ENCODE measurements around the gene KLK8. TPM values are rescaled to one million over a fixed set of nuclear protein-coding genes. Genes with fewer than 3 reads are reported as not detected.
"Not testable (repeated sequence)": the region's sequence is repeated elsewhere in the genome, so short reads cannot be mapped to it uniquely, and the experiment has no call there.

The KLK8 gene
- total RNA-seq, 2 donors from 2014 or later = not detected

DNA sequence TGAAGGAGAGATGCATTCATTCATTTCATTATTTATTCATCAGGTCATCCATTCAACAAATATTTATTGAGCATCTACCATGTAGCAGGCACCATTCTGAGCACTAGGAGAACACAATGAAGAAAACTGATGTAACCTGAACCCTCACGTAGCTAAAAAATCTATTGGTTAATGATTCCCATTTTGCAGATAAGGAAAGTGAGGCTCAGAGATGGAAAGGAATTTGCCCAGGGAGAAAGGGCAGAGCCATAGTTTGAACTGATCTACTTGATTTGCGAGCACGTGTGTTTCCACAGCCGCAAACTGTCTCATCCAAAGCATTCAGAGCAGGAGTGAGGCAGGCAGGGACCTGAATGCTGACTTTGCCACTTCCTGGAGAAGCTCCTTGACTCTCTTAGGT lies 2.7 kb downstream of the KLK8 start:
- intact Hi-C loops (cut with DNase I, micrococcal nuclease) = no loop called here
- ATAC-seq = no peak
- no peak for DNase-seq

DNA sequence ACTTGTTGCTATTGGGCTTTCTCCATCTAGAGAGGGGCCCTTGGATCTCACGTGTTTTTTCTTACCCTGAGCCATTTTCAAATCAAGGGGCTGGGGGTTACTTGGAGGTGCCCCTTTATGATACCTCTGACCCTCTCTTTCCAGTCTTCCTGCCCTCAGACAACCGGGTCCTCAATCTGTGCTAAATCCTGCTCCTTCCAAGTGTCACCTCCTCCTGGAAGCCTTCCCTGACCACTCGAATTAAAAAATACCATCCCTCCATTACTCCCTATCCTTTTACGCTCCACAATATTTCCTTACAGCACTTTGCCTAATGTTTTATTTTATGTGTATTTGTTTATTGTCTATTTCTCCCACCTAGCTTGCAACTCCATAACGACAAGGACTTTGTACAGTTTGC lies 3.3 kb downstream of the KLK8 start:
- intact Hi-C loops (cut with DNase I, micrococcal nuclease) = no loop called here
- DNase-seq (no peak), ATAC-seq (no peak)

DNA sequence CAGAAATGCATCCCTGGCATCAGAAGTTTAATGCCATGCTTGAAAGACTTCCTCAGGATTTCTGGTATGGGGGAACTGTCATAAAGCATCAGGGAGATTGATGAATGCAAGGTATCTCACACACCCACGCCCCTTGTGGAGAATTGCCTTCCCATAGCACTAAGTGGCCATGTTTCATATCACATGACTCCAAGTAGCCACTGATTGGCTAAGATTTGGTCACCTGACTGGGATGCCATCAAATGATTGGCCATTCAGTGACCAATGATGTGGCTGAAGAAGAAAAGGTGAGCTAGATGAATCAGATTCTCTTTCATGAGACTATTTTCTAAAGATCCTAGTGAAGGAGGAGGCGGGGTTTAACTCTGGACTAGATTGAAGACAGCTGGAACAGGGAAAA lies 7.3 kb downstream of the KLK8 start:
- intact Hi-C loops (cut with DNase I, micrococcal nuclease) = no loop called here
- DNase-seq (no peak), ATAC-seq (no peak)

DNA sequence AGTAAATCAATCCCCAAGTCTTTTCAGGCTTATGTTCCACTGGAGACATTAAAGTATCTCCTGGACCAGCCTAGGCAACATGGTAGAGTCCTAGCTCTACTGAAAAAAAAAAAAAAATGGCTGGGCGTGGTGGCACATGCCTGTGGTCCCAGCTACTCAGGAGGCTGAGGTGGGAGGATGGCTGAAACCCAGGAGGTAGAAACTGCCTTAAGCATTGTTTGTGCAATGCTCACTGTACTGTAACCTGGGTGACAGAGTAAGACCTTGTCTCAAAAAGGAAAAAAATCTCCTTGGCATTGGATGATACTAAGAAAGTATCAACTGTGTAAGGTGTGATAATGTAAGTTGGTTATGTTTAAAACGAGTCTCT lies 8.8 kb downstream of the KLK8 start:
- intact Hi-C loops (cut with DNase I, micrococcal nuclease) = no loop called here
- DNase-seq = no peak
- no peak for ATAC-seq

DNA sequence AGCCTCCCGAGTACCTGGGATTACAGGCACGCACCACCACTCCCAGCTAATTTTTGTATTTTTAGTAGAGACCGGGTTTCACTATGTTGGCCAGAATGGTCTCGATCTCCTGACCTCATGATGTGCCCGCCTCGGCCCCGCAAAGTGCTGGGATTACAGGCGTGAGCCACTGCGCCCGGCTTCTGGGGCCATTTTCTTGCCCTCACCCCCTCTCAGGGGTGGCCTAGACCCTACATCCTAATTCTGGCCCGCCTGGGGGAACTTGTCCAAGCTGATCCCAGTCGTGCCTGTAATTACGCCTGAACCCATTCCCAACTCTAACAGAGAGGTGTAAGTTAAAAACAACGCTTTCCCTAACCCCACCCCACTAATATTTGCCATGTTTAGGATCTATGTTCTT lies 17.0 kb downstream of the KLK8 start:
- ATAC-seq, DNase-seq: not testable (repeated sequence)

DNA sequence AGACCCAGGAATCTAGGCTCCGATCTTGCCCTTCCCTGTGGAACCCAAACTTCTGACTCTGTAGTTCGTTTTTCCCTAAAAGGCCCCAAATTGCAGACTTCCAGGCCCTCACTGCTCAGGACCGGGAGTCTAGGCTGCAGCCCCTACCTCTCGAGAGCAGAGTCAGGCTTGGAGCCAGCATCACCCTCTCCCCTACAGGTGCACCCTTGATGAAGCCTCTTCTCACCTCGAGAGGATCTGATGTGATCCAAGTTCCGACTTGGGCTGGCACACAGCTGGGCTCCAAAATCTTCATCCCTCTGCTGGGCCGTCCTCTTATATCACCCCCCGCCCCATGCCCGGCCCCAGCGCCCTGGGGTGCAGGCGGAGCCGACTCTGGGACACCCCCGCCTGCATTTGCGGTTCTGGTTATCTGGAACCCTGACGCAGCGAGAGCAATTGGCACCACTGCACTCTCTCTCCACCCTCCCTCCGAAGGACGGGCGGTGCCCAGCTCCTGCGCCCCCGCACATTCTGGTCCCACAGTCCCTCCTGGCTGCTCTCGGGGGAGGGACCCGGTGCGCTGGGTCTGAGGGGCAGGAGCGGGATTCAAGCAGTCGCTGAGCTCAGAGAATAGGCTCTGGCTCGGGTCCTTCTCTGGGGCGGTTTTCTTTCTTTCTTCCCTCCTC lies 17.6 kb downstream of the KLK8 start, which contains the start of gene KLK7:
TSS of gene KLK7 (minus strand) at position 293 of the 668 bp plus-strand sequence. CDS start 1,518 bp downstream, outside the sequence.
- ATAC-seq (no peak), DNase-seq (no peak)
- intact Hi-C loops (cut with DNase I, micrococcal nuclease) = no loop called here

More for the DNA sequence above, 17.0 kb downstream of the KLK8 start:
- intact Hi-C loops (cut with DNase I, micrococcal nuclease) = not testable (repeated sequence)

DNA sequence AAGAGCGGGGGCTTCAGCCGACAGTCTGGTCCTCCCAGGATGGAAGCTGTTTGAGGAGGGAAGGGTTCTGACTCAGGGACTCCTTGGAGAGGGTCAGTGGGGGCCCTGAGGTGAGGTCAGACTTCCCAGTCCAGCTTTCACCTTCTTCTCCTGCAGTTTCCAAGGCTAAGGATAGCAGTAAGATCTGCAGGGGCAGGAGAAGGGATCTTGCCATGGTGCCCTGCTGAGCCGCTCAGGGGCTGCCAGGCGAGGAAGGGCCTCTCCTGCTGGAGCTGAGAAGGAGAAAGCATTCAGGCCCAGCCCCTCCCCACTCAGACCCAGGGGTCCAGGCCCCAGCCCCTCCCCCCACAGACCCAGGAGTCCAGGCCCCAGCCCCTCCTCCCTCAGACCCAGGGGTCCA lies 19.2 kb downstream of the KLK8 start:
- no peak for ATAC-seq
- DNase-seq = no peak
- intact Hi-C loops (cut with DNase I, micrococcal nuclease) = no loop called here

DNA sequence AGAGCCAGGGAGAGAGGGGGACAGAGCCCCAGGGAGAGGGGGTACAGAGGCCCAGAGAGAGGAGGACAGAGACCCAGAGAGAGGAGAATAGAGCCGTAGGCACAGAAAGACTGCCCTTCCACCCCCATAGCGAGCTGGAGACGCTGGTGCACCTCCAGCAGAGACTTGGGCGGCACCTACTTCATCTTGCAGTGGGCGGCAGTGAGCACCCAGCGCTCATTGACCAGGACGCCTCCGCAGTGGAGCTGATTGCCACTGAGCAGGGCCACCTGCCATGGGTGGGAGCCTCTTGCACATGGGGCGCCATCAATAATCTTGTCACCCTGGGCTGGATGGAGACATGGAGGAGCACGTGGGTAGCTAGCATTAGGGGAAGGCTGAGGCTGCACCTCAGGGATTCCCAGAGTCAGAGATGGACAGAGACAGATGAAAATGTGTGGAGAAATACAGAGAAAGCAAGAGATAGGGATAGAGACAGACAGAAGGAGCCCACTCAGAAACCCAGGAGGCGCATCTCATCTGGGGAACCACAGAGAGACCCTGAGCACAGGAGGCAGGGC lies 19.7 kb downstream of the KLK8 start:
- ATAC-seq (no peak), DNase-seq (no peak)
- intact Hi-C loops (cut with DNase I, micrococcal nuclease) = no loop called here

DNA sequence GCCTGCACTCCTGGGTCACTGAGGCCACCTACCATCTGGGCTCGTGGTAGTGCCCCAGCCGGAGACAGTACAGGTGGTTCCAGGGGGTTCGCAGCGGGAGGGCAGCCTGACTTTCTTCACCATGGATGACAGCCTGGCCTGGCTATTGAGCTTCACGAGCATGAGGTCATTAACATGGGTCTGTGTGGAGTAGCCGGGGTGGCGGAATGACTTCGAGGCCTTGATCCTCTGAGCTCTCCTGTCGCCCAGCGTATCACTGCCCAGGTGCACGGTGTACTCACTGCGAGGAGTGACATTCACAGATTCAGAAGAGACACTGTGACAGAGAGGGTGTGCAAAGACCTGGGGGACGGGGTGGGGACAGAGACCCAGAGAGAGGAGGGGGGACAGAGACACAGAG lies 21.2 kb downstream of the KLK8 start:
- ATAC-seq (no peak), DNase-seq (no peak)
- intact Hi-C loops (cut with DNase I, micrococcal nuclease) = no loop called here

DNA sequence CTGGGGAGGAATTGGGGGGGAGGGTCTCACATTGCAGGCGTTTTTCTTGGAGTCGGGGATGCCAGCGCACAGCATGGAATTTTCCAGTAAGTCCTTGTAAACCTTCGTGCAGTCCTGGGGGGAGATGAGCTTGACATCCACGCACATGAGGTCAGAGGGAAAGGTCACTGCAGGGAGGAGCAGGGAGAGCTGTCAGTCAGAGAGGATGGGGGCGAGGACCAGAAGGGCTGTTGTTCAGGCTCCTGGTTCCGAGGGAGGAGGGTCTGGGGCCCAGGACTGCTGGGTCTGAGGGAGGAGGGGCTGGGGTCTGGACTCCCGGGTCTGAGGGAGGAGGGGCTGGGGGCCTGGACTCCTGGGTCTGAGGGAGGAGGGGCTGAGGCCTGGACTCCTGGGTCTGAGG lies 21.6 kb downstream of the KLK8 start:
- ATAC-seq (no peak), DNase-seq (no peak)
- intact Hi-C loops (cut with DNase I, micrococcal nuclease) = no loop called here

DNA sequence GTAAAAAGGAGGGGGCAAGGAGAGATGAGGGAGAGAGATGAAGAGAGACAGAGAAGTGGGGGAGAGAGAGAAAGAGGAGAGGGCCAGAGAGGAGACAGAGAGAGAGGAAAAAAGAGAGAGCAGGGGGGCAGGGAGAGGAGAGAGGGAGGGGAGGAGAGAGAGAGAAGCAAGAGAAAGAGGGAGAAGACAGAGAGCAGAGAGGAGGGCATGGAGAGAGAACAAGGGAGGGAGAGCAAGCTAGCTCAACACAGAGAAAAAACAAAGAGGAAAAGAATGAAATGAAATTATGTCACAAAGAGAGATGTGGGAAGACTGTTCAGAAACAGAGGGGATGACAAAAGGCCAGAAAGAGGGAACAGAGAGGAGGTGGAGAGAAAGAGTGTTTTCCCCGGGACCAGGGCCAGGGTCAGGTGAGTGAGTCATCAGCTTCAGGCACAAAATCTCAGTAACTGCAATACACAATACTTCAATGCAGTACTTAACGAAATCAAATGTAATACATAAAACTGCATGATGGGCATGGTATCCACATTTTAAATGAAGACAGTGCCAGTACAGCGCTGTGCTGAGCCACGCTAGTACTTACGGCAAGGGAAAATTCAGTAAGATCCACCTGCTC lies 22.5 kb downstream of the KLK8 start:
- ATAC-seq (no peak), DNase-seq (no peak)
- intact Hi-C loops (cut with DNase I, micrococcal nuclease) = no loop called here

DNA sequence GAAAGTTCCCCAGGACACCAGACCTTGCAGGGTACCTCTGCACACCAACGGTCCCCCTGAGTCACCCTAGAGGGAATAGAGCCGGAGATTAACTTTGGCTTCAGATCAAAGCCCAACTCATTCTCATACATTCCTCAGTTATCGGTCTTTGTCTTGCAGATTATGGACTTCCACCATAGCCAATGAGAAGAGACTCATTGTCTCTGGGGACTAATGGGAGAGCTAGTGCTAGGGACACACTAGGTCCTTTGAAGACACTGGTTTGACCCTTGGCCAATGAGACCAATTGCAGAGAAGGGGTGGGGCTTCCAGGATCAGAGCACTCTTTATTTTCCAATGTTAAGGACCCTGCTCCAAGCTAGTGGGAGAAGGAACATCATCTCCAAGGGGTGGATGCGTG lies 23.8 kb downstream of the KLK8 start:
- intact Hi-C loops (cut with DNase I, micrococcal nuclease) = no loop called here
- DNase-seq = no peak

DNA sequence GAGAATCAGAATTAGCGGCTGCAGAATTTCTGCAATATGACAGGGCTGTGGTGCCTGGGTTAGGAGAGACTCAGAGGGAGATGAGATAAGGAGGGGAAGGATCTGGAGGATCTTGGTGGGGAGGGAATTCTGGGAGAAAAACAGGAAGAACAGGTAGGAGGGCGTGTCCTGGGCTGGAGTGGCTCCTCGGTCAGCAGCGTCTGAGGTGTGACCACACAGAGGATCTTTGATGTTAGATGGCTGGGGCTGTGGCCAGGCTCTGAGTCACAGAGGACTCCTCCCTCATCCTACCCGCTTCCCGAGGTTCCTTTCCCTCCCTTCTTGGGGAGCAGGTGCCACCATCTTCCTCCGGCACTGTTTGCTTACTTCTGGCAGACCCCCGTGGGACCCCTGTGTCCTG lies 25.6 kb downstream of the KLK8 start:
- no peak for DNase-seq
- intact Hi-C loops (cut with DNase I, micrococcal nuclease) = no loop called here
- ATAC-seq = peak; percentile 55

More for the DNA sequence above, 23.8 kb downstream of the KLK8 start:
- no peak for ATAC-seq

DNA sequence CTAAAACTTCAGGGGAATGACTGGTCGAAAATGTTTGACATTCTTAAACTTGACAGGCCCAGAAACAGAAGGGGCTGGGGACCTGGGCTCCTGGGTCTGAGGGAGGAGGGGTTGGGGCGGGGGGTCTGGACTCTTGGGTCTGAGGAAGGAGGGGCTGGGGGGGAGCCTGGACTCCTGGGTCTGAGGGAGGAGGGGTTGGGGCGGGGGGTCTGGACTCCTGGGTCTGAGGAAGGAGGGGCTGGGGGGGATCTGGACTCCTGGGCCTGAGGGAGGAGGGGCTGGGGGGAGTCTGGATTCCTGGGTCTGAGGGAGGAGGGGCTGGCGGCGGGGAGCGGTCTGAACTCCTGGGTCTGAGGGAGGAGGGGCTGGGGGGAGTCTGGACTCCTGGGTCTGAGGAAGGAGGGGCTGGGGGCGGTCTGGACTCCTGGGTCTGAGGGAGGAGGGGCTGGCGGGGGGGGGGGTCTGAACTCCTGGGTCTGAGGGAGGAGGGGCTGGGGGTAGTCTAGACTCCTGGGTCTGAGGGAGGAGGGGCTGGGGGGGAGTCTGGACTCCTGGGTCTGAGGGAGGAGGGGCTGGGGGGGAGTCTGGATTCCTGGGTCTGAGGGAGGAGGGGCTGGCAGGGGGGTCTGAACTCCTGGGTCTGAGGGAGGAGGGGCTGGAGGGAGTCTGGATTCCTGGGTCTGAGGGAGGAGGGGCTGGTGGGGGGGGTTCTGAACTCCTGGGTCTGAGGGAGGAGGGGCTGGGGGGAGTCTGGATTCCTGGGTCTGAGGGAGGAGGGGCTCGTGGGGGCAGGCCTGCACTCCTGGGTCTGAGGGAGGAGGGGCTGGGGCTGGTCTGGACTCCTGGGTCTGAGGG lies 26.5 kb downstream of the KLK8 start:
- no peak for DNase-seq
- no peak for ATAC-seq
- intact Hi-C loops (cut with DNase I, micrococcal nuclease) = no loop called here

DNA sequence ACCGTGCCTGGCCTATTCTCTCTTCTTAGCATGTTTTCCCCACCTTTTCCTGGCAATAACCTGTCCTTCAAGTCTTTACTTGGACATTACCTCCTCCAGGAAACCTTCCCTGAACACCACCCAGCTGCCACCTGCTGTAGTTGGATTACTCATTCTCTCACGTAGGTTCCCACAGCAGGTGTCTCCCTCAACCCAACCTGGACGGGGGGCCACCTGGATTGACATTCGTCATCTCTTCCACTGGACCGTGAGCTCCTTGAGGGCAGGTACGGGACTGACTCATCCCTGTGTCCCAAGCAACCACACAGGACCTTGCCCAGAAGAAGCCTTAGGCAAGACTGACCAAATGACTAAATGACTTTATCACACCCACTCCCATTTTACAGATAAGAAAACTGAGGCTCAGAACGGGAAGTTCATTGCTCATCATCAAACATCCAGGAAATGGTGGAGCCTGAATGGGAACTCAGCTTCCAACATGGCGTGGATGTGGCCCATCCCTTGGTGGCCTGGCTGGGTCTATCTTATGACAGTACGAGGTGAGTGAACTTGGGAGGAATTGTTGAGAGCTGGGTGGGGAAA lies 28.5 kb downstream of the KLK8 start:
- intact Hi-C loops (cut with DNase I, micrococcal nuclease) = no loop called here
- no peak for ATAC-seq
- no peak for DNase-seq

DNA sequence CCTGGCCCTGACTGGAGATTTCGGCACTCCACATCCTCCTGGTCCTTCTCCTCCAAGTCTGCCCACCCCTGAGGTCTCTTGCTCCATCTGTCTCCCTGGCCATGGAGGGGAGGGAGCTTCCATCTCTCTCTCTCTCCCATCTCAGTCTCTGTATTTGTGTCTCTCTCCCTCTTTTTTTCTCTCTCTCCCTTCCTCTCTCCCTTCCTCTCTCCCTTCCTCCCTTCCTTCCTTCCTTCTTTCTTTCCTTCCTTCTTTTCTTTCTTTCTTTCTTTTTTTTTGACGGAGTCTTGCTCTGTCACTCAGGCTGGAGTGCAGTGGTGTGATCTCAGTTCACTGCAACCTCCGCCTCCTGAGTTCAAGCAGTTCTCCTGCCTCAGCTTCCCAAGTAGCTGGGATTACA lies 31.6 kb downstream of the KLK8 start:
- intact Hi-C loops (cut with DNase I, micrococcal nuclease); DNase-seq; ATAC-seq: not testable (repeated sequence)

DNA sequence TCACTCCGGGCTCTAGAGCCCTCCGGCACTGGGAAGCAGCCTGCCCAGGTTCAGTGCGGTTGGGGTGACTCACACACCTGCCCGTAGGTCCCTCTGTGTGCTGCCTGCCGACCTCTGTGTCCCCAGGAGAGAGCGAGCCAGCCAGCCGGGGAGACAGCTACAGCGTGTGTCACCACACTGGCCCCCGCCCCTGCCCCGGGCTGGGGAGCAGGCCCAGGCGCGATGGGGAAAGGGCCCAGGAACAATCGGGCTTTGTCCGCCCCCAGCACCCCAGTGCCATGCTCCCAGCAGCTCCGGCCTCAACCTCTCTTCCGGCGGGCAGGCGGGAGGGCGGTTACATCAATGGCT lies 32.0 kb downstream of the KLK8 start, which contains the start of gene KLK6:
TSS of gene KLK6 (minus strand) at position 179 of the 348 bp plus-strand sequence. CDS start 1,487 bp downstream, outside the sequence.
- DNase-seq (no peak), ATAC-seq (no peak)
- intact Hi-C loops (cut with DNase I, micrococcal nuclease) = no loop called here

DNA sequence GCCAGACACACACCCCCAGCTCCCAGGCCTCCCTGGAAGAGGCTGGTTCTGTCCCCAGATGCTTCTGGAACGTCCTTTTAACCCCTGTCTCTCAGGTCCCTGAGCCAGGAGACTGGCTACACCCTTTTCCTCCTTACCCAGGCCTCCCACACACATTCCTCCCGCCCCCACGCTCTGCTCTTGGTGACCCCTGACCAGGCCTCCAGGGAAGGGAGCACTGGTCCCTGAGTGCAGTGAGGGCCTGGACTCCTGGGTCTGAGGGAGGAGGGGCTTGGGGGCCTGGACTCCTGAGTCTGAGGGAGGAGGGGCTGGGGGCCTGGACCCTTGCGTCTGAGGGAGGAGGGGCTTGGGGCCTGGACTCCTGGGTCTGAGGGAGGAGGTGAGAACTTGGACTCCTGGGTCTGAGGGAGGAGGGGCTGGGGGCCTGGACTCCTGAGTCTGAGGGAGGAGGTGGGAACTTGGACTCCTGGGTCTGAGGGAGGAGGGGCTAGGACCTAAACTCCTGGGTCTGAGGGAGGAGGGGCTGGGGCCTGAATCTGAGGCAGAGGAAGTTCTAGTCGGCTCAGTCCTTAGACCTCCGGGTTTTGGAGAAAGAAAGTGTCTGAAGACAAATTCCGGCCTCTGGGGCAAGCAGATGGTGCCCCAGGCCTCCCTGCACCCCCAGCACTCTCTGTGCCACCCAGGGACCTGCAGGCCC lies 32.5 kb downstream of the KLK8 start:
- intact Hi-C loops (cut with DNase I, micrococcal nuclease) = no loop called here
- DNase-seq (no peak), ATAC-seq (no peak)
